NT2/D1 (cell line): ENCODE data around the gene STOX1.

Experiments
- SUZ12 ChIP-seq: IDR thresholded peaks from 2 replicates; pipeline ENCODE4 v1.6.1; 2011; ENCODE audit not compliant: insufficient read length, insufficient read depth; ENCODE audit errors: extremely low read depth
- YY1 ChIP-seq: IDR thresholded peaks from 2 replicates; pipeline ENCODE4 v1.6.1; 2011; ENCODE audit not compliant: insufficient read length, insufficient read depth
- ZNF274 ChIP-seq: IDR thresholded peaks from 2 replicates; pipeline ENCODE4 v1.6.1; 2011; ENCODE audit warnings: mild to moderate bottlenecking, low read depth, low read length

DNA sequence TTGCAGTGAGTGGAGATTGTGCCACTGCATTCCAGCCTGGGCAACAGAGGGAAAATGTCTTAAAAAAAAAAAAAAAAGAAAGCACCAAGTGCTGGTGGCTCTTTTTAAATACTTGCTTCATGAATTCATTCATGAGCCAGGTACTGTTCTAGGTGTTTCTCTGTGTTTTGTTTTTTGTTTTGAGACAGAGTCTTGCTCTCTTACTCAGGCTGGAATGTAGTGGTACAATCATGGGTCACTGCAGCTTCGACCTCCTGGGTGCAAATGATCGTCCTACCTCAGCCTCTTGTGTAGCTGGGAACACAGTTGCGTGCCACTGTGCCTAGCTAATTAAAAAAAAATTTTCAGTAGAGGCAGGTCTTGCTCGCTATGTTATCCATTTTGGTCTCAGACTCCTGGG lies 5.3 kb downstream of the STOX1 start:
- no peak for TF ChIP-seq YY1
- no peak for TF ChIP-seq ZNF274
- TF ChIP-seq SUZ12 = no peak
